Lung (tissue), 12 donors: Measurements from ENCODE around the gene YTHDF1. TPM values are rescaled to one million over a fixed set of nuclear protein-coding genes. Genes with fewer than 3 reads are reported as not detected.
A peak's percentile ranks its signal among the peaks of the same experiment; 100 is the strongest.

ENCODE experiments used
- ATAC-seq: fragments of 200-7000 bp; cut with Tn5 transposase; one replicate; pipeline ENCODE4 v1.9.1; 2020; ENCODE audit warnings: moderate number of reproducible peaks; ENCODE audit not compliant: insufficient read depth, low FRiP score
- DNase-seq, 3 donors: peaks; one replicate each; pipeline ENCODE4 v3.0.0-alpha.2; 2013 to 2017
- H3K27ac ChIP-seq, 2 donors: one replicate each; pipeline ENCODE4 v1.5.1; 2013; ENCODE audit warnings: mild to moderate bottlenecking in 2 of 2, moderate library complexity in 2 of 2, control low read depth in 1 of 2, inconsistent platforms in 1 of 2, low read depth in 1 of 2, low read length in 1 of 2
- H3K27me3 ChIP-seq, 3 donors: one replicate each; pipeline ENCODE4 v1.5.1; 2013; ENCODE audit warnings: low read length in 2 of 3; ENCODE audit not compliant: control insufficient read depth in 3 of 3, insufficient read depth in 3 of 3
- H3K36me3 ChIP-seq, 4 donors: one replicate each; pipeline ENCODE4 v1.5.1; 2013; ENCODE audit warnings: low read length in 4 of 4, mild to moderate bottlenecking in 1 of 4, moderate library complexity in 1 of 4; ENCODE audit not compliant: control insufficient read depth in 4 of 4, insufficient read depth in 4 of 4
- H3K4me1 ChIP-seq, 5 donors: one replicate each; pipeline ENCODE4 v1.5.1; 2013; ENCODE audit warnings: low read length in 5 of 5, mild to moderate bottlenecking in 2 of 5, moderate library complexity in 1 of 5; ENCODE audit not compliant: control insufficient read depth in 5 of 5, insufficient read depth in 5 of 5
- H3K4me3 ChIP-seq: one replicate; pipeline ENCODE4 v1.5.1; 2013; ENCODE audit warnings: mild to moderate bottlenecking, control low read depth, moderate library complexity
- H3K9ac ChIP-seq, 2 donors: one replicate each; pipeline ENCODE4 v1.5.1; 2013; ENCODE audit warnings: low read length in 2 of 2, control low read depth in 1 of 2; ENCODE audit not compliant: insufficient read depth in 1 of 2
- H3K9me3 ChIP-seq, 4 donors: one replicate each; pipeline ENCODE4 v1.5.1; 2013; ENCODE audit warnings: low read length in 3 of 4, mild to moderate bottlenecking in 1 of 4, moderate library complexity in 1 of 4; ENCODE audit not compliant: control insufficient read depth in 4 of 4, insufficient read depth in 3 of 4
- WGBS, 2 donors: extraction: QIAGEN DNeasy Blood & Tissue Kit; methylation state at CpG; one replicate each; pipeline ENCODE4 v1.1.7; 2013; 5-methylcytosine and 5-hydroxymethylcytosine counted together
- polyA plus RNA-seq, 2 donors: library from polyadenylated mRNA; stranded (reverse); fragments of 200-250 nt; gene quantifications; one replicate each; pipeline ENCODE4 v1.2.1, GENCODE V29; 2013
- total RNA-seq, 2 donors: library from RNA; depleted of rRNA in 1 of 2; stranded (reverse); fragments of >200 nt in 1 of 2; gene quantifications; one replicate each; pipeline ENCODE4 v1.2.1, GENCODE V29; 2014 to 2021
- TF ChIP-seq, protein P1 (sequence below): IDR thresholded peaks from 2 replicates; pipeline ENCODE4 v1.5.1; 2012; ENCODE audit warnings: mild to moderate bottlenecking; ENCODE audit errors: control extremely low read depth, extremely low read depth
- donor health status: control.
- donor health status: control.
- donor health status: Bipolar disorder and iron deficiency.
- donor health status: healthy.
- donor health status: DM: yes; HTN: yes; CAD: no.

YTHDF1 gene
- total and polyA plus RNA-seq, 4 donors: 21.9 to 33.8 (median 24.1) TPM

DNA sequence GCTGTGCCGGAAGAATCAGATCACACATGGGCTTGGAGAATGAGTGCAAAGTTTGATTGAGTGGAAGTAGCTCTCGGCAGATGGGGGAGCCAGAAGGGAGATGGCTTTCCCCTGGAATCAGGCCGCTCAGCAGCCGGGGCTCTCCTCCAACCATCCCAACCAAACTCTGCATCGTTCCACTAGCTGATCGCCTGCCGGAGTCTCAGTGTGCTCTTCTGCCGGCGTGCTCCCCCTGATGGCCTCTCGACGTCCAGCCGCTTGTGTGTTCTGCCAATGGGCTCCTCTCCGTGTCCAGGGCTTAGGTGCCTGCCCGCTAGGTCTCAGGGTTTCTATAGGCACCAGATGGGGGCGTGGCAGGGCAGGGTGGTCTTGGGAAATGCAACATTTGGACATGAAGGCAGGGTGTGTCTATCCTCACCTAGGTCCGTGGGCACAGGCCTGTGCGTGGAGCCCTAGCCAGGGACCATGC, 14.9 kb upstream of the YTHDF1 start:
- Histone ChIP-seq H3K9ac (no peak overlapping the region), H3K4me1 (peaks cover 0 to 29% (median 2%) of the 10 kb centered on the region in 5 donors), H3K4me3 (no peak overlapping the region), H3K9me3 (peaks cover 0 to 3% (median 0%) of the 10 kb centered on the region in 4 donors), H3K27me3 (peaks cover 0 to 4% (median 3%) of the 10 kb centered on the region in 3 donors), H3K36me3 (no peaks in the 10 kb centered on the region), H3K27ac (no peak overlapping the region)
- WGBS, 2 donors: 13 to 14% methylated on average over 17 of the region's 17 CpGs
- TF ChIP-seq, protein P1, sequence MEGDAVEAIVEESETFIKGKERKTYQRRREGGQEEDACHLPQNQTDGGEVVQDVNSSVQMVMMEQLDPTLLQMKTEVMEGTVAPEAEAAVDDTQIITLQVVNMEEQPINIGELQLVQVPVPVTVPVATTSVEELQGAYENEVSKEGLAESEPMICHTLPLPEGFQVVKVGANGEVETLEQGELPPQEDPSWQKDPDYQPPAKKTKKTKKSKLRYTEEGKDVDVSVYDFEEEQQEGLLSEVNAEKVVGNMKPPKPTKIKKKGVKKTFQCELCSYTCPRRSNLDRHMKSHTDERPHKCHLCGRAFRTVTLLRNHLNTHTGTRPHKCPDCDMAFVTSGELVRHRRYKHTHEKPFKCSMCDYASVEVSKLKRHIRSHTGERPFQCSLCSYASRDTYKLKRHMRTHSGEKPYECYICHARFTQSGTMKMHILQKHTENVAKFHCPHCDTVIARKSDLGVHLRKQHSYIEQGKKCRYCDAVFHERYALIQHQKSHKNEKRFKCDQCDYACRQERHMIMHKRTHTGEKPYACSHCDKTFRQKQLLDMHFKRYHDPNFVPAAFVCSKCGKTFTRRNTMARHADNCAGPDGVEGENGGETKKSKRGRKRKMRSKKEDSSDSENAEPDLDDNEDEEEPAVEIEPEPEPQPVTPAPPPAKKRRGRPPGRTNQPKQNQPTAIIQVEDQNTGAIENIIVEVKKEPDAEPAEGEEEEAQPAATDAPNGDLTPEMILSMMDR: no peak
- peak; percentile 75 to 81 (median 81) for DNase-seq
- ATAC-seq: peak; percentile 63

DNA sequence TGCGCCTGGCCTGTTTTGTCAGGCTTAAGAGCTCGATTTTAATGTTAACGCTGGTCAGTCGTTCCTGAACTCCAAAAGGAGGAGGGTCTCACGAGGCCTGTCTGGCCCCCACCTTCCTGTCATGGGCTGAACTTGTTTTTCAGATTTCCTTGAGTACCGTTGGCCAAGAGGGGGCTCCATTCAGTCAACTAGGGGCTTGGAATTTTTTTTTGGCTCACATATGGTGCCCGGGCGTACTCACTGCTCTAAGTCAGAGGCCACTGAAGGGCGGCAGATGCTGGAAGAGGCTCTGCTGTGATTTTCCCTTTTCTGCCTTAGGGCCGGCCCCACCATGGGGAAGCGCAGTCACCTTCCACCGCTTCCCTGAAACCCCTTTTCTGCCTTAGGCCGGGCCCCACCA, 12.9 kb upstream of the YTHDF1 start:
- WGBS, 2 donors: 50 to 54% methylated on average over 13 of the region's 13 CpGs
- no peak overlapping the region for H3K4me3 ChIP-seq
- DNase-seq (peak; percentile 64 to 75 (median 74)), ATAC-seq (no peak)
- H3K27me3 ChIP-seq: peaks cover 0 to 4% (median 3%) of the 10 kb centered on the region in 3 donors
- no peak overlapping the region for H3K27ac ChIP-seq
- peaks cover 0 to 34% (median 2%) of the 10 kb centered on the region in 5 donors for H3K4me1 ChIP-seq
- H3K36me3 ChIP-seq: no peaks in the 10 kb centered on the region
- peaks cover 0 to 3% (median 0%) of the 10 kb centered on the region in 4 donors for H3K9me3 ChIP-seq
- H3K9ac ChIP-seq: no peak overlapping the region
- TF ChIP-seq, protein P1: no peak

DNA sequence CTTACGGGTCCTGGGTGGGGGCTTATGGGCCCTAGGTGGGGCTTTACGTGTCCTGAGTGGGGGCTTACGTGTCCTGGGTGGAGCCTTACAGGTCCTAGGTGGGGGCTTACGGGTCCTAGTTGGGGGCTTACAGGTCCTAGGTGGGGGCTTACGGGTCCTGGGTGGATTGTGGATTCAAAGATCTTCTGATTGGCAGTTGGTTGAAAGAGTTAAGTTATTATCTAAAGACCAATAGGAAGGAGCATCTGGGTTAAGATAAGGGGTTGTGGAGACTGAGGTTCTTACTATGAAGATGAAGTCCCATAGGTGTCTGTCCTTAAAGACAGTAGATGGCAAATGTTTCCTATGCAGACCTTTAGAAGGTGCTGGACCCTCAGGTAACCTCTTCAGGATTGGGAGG, 11.3 kb upstream of the YTHDF1 start:
- peaks cover 0 to 34% (median 2%) of the 10 kb centered on the region in 5 donors for H3K4me1 ChIP-seq
- DNase-seq: no peak
- peaks cover 0 to 3% (median 0%) of the 10 kb centered on the region in 4 donors for H3K9me3 ChIP-seq
- WGBS, 2 donors: 86 to 89% methylated on average over 5 of the region's 5 CpGs
- no peak for ATAC-seq
- H3K9ac ChIP-seq: no peak overlapping the region
- peaks cover 0 to 4% (median 3%) of the 10 kb centered on the region in 3 donors for H3K27me3 ChIP-seq
- TF ChIP-seq, protein P1: no peak
- no peak overlapping the region for H3K4me3 ChIP-seq
- H3K36me3 ChIP-seq: no peaks in the 10 kb centered on the region
- H3K27ac ChIP-seq: no peak overlapping the region
